Measurements from ENCODE around the gene RAX.

GRCh38 chr18:59219672-59220163 is 53.5 kb downstream of the RAX start, which contains the start of gene GRP:
- TF ChIP-seq CTCF (IDR thresholded peaks at IDR 0.05; ENCODE audit: low read depth, low read length) (no peak), POLR2A (IDR thresholded peaks at IDR 0.05; ENCODE audit: extremely low read depth, insufficient read length) (no peak), MAX (IDR thresholded peaks at IDR 0.05; ENCODE audit: low read depth, low read length) (no peak)

Data from NB4 (cell line).